ENCODE measurements around the gene IFT172. TPM values are rescaled to one million over a fixed set of nuclear protein-coding genes. Genes with fewer than 3 reads are reported as not detected.

Gene IFT172
- total RNA-seq, 1 experiment from 2014 or later = 13.7 TPM

DNA sequence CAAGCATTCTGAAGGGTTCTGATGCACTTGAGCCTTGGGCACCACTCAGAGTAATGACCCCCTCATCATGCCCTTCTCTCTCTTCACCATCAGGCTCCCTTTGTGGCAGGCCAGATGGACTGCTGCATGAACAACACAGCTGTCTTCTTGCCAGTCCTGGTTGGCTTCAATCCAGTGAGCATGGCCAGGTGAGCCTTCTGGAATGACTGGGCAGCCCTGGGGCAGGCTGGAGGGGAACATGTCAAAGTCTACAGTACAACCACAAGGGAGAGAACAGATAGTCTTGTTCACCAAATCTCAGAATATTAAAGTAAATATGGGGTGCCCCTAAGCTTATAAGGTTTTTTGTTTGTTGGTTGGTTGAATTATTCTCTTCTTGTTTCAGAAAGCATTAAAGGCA is 11.5 kb upstream of the IFT172 start:
- H3K79me2 ChIP-seq (ENCODE audit: insufficient read depth, low read length) = no peaks in the 10 kb centered on the region
- ATAC-seq (no peak), DNase-seq (ENCODE audit: low read depth, low spot score) (no peak)
- H3K9me3 ChIP-seq (ENCODE audit: control insufficient read depth in 1 of 2, insufficient read depth in 1 of 2, low read depth in 1 of 2, low read length in 2 of 2) = no peaks in the 10 kb centered on the region
- no peaks in the 10 kb centered on the region for H3K4me1 ChIP-seq (ENCODE audit: control insufficient read depth in 1 of 2, insufficient read depth in 2 of 2, low read length in 2 of 2)
- H3K9me2 ChIP-seq (ENCODE audit: insufficient read depth) = no peaks in the 10 kb centered on the region
- BruUV-seq (replicated peaks) = no TSS peak
- CTCF ChIA-PET = no interaction called here
- no peak overlapping the region for H2AFZ ChIP-seq (ENCODE audit: low read depth, low read length, poor library complexity, severe bottlenecking)
- POLR2A ChIA-PET = no interaction called here
- no peak overlapping the region for H3K4me3 ChIP-seq (replicated peaks in 1 of 2; ENCODE audit: low read depth in 1 of 2, low read length in 2 of 2)
- RAD21 ChIA-PET (ENCODE audit: low non-redundant PET in 1 of 2, low total read pairs in 2 of 2, uncharacterized antibody in 2 of 2, unreplicated experiment in 2 of 2) = no interaction called here
- H3K27ac ChIP-seq (ENCODE audit: low read depth, low read length) = no peak overlapping the region
- H3K9ac ChIP-seq (ENCODE audit: low read length) = no peak overlapping the region
- H4K20me1 ChIP-seq (ENCODE audit: insufficient read depth) = no peaks in the 10 kb centered on the region
- H3K4me2 ChIP-seq (ENCODE audit: low read length) = no peak overlapping the region
- H3K36me3 ChIP-seq (ENCODE audit: control insufficient read depth in 1 of 2, insufficient read depth in 2 of 2, low read length in 2 of 2) = no peaks in the 10 kb centered on the region
- H3K27me3 ChIP-seq (ENCODE audit: insufficient read depth, low read length) = peaks cover 7% of the 10 kb centered on the region; the same call in 1 of the 2 replicates
- TF ChIP-seq EZH2phosphoT487 (IDR thresholded peaks at IDR 0.05; ENCODE audit: borderline replicate concordance) (no peak), MAX (IDR thresholded peaks at IDR 0.05) (no peak), TCF7L2 (IDR thresholded peaks at IDR 0.05; ENCODE audit: borderline replicate concordance, extremely low read depth, insufficient read depth, insufficient read length) (no peak), CEBPB (IDR thresholded peaks at IDR 0.05; ENCODE audit: low read depth) (no peak), EGR1 (IDR thresholded peaks at IDR 0.05; ENCODE audit: low read depth) (no peak), POLR2A (IDR thresholded peaks at IDR 0.05; ENCODE audit: borderline replicate concordance, extremely low read depth, insufficient read depth, insufficient read length) (no peak), SRF (IDR thresholded peaks at IDR 0.05; ENCODE audit: low read depth) (no peak), EZH2 (IDR thresholded peaks at IDR 0.05) (no peak), CBX3 (IDR thresholded peaks at IDR 0.05; ENCODE audit: low read depth) (no peak), RAD21 (IDR thresholded peaks at IDR 0.05; ENCODE audit: low read depth) (no peak), POLR2AphosphoS5 (IDR thresholded peaks at IDR 0.05; ENCODE audit: low read depth, low read length) (no peak), ELF1 (IDR thresholded peaks at IDR 0.05; ENCODE audit: borderline replicate concordance, low read depth) (no peak), JUND (IDR thresholded peaks at IDR 0.05) (no peak), CTCF (IDR thresholded peaks at IDR 0.05 in 2 of 3, conservative IDR thresholded peaks at IDR 0.05 in 1 of 3; ENCODE audit: borderline replicate concordance in 1 of 3, insufficient read depth in 1 of 3, low read depth in 2 of 3, low read length in 2 of 3) (no peak), YY1 (IDR thresholded peaks at IDR 0.05; ENCODE audit: extremely low read depth, insufficient replicate concordance, low read depth, low read length) (no peak)
- TF ChIP-seq, protein P1, sequence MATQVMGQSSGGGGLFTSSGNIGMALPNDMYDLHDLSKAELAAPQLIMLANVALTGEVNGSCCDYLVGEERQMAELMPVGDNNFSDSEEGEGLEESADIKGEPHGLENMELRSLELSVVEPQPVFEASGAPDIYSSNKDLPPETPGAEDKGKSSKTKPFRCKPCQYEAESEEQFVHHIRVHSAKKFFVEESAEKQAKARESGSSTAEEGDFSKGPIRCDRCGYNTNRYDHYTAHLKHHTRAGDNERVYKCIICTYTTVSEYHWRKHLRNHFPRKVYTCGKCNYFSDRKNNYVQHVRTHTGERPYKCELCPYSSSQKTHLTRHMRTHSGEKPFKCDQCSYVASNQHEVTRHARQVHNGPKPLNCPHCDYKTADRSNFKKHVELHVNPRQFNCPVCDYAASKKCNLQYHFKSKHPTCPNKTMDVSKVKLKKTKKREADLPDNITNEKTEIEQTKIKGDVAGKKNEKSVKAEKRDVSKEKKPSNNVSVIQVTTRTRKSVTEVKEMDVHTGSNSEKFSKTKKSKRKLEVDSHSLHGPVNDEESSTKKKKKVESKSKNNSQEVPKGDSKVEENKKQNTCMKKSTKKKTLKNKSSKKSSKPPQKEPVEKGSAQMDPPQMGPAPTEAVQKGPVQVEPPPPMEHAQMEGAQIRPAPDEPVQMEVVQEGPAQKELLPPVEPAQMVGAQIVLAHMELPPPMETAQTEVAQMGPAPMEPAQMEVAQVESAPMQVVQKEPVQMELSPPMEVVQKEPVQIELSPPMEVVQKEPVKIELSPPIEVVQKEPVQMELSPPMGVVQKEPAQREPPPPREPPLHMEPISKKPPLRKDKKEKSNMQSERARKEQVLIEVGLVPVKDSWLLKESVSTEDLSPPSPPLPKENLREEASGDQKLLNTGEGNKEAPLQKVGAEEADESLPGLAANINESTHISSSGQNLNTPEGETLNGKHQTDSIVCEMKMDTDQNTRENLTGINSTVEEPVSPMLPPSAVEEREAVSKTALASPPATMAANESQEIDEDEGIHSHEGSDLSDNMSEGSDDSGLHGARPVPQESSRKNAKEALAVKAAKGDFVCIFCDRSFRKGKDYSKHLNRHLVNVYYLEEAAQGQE (IDR thresholded peaks at IDR 0.05; ENCODE audit: low read depth) = no peak
- TF ChIP-seq, protein P2, sequence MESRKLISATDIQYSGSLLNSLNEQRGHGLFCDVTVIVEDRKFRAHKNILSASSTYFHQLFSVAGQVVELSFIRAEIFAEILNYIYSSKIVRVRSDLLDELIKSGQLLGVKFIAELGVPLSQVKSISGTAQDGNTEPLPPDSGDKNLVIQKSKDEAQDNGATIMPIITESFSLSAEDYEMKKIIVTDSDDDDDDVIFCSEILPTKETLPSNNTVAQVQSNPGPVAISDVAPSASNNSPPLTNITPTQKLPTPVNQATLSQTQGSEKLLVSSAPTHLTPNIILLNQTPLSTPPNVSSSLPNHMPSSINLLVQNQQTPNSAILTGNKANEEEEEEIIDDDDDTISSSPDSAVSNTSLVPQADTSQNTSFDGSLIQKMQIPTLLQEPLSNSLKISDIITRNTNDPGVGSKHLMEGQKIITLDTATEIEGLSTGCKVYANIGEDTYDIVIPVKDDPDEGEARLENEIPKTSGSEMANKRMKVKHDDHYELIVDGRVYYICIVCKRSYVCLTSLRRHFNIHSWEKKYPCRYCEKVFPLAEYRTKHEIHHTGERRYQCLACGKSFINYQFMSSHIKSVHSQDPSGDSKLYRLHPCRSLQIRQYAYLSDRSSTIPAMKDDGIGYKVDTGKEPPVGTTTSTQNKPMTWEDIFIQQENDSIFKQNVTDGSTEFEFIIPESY (IDR thresholded peaks at IDR 0.05; ENCODE audit: extremely low read depth, insufficient replicate concordance, low read length) = no peak
- TF ChIP-seq, protein P3, sequence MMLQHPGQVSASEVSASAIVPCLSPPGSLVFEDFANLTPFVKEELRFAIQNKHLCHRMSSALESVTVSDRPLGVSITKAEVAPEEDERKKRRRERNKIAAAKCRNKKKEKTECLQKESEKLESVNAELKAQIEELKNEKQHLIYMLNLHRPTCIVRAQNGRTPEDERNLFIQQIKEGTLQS (IDR thresholded peaks at IDR 0.05) = no peak
- intact Hi-C loops (cut with micrococcal nuclease) = no loop called here

Measured in HCT116 (cell line).